GM10266 (cell line): ENCODE measurements around the gene NEB.

Source experiments
- DNase-seq: peaks from one replicate; pipeline ENCODE4 v3.0.0; 2012; ENCODE audit errors: extremely low spot score
- TF ChIP-seq, protein P1 (sequence below): IDR thresholded peaks from 2 replicates; pipeline ENCODE4 v1.5.1; 2012; ENCODE audit warnings: mild to moderate bottlenecking, low read depth; ENCODE audit not compliant: control insufficient read depth, insufficient read depth; ENCODE audit errors: missing control alignments

The NEB gene

DNA sequence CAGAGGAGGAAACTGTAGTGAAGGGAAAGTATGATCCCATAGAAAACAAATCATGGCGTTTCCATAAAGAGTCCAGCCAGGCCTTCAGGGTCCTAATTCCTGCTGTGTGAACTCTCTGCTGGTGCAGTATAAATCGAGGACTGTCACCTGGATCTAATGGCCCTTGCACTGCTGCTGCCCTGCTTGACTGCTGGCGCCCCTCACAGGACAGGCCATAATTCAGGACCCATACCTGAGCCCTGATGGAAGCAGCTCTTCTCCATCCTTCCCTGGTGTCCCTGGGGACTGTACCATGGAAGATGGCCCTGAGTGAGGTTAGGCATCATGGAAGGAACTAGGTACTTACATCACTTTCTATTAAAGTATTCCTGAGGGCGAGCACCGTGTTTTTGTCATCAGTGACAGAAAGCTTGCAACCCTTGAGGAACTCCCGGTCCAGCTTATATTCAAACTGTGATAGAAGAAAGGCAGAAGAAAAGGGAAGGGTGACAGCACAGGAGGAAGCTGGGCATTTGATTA lies 207.6 kb downstream of the NEB start:
- TF ChIP-seq, protein P1, sequence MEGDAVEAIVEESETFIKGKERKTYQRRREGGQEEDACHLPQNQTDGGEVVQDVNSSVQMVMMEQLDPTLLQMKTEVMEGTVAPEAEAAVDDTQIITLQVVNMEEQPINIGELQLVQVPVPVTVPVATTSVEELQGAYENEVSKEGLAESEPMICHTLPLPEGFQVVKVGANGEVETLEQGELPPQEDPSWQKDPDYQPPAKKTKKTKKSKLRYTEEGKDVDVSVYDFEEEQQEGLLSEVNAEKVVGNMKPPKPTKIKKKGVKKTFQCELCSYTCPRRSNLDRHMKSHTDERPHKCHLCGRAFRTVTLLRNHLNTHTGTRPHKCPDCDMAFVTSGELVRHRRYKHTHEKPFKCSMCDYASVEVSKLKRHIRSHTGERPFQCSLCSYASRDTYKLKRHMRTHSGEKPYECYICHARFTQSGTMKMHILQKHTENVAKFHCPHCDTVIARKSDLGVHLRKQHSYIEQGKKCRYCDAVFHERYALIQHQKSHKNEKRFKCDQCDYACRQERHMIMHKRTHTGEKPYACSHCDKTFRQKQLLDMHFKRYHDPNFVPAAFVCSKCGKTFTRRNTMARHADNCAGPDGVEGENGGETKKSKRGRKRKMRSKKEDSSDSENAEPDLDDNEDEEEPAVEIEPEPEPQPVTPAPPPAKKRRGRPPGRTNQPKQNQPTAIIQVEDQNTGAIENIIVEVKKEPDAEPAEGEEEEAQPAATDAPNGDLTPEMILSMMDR = no peak
- no peak for DNase-seq

DNA sequence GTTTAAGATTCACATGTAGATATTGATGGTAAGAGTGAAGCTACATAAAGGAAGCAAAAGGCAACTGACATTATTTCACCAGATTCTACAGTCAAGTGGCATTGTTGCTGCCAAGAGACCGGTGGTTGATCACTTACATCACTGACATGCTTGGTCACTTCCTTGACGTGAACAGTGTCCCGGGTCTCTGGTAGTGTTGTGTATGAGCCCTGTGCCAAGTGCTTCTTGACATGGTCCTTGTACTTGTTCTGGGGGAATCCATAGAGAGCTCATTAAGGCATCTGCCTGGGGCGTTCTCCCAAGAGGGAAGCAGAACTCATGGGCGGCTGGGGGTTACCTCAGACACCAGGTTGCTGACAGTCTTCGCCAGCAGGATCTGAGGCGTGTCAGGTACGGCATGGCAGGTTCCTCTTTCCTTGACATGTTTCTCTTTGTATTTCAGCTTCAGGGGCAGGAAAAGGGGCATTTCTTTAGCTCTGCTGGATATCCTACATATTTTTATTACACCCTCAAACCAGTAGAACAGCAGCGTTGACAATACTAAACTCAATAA lies 208.4 kb downstream of the NEB start:
- TF ChIP-seq, protein P1 = no peak
- DNase-seq = no peak

DNA sequence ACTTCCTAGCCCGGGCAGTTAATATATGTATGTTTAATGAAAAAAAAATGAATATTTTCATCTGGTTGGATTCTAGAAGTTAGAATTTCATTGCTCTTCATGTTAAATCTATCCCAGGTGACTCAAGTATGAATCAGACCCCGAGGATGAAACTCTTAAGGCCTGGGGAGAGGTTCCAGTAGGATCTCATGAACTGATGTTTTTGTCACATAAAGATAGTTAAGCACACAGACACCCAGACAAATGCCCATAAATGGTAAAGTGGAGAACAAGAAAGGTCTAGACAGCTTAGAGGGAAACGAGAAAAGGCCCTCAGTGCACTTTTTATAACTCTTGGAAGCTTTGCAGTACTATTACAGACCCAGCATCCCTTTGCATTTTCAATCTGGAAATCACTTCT lies 210.4 kb downstream of the NEB start:
- TF ChIP-seq, protein P1 = no peak
- no peak for DNase-seq

DNA sequence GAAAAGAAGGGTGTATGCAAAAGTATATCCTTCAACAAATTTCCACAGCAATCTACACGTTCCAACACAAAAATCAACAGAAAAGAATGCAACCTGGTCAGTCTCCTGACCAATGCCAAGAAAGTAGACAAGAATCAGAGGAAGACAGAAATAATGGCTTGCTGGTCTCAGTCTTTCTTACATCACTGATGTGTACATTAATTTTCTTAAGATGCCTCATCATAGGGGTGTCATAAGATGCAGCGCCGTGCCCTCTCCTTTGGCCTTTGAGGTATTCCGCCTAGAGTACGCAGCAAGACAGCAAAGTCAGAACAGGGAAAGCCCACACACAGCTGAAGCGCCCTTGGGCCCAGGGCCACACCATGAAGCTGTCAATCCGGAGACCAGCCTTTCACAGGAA lies 211.7 kb downstream of the NEB start:
- no peak for DNase-seq
- TF ChIP-seq, protein P1 = no peak

DNA sequence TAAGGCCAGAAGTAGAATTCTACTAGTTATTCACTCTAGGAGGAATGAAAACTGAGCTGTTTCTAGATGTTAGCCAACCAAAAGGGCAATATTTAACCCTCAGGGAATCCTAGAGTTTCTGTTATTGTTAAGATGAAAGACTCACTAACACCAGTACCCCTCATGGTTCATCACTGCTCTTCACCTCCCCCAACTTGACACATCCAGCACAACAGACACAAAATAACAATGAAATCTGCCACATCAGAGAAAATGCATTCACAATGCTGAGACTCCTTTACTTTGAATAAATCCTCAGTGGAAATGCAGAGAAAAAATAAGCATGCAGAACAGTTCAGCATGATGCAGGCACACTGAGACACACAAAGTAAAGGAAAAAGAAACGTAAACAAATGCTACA lies 213.3 kb downstream of the NEB start:
- TF ChIP-seq, protein P1 = no peak

DNA sequence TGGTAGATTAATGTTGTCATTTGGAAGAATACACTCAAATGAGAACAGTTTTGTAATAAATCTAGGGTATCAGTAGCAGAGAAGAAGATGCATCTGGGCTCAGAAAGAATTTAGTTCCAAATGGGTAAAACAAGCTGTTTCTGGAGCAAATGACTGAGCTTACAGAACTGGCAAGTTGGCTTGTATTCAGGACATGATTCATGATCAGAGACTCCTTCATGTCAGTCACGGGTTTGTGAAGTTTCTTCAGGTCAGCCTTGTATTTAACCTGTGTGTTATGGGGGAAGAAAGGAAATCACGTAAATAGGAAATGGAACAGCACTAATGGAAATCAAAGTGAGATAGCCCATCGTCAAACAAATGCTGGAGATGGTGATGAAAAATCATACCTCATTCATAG lies 215.5 kb downstream of the NEB start:
- no peak for DNase-seq
- TF ChIP-seq, protein P1 = no peak

More for the DNA sequence above, 213.3 kb downstream of the NEB start:
- DNase-seq = no peak

DNA sequence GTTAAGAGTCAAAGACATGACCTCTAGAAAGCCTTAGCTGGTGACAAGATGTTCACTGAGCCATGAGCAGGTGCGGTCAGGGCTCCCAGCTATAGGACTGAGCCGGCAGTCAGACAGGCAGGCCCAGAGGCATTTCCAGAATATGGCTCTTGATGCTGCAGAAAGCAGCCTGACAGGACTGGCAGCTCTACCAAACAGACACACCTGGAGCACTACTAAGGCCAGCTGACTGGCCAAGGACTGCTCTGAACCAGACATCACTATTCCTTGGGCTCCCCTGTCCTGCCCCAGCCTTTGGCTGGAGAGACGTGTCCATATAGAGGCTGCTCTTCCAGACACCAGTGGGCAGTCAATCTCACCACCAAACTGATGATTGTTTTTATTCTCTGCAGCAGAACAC lies 225.8 kb downstream of the NEB start:
- DNase-seq = no peak
- TF ChIP-seq, protein P1 = no peak
